ENCODE measurements around the gene TEKT5.
"Not testable (repeated sequence)": the region's sequence is repeated elsewhere in the genome, so short reads cannot be mapped to it uniquely, and the experiment has no call there.

TEKT5 gene

DNA sequence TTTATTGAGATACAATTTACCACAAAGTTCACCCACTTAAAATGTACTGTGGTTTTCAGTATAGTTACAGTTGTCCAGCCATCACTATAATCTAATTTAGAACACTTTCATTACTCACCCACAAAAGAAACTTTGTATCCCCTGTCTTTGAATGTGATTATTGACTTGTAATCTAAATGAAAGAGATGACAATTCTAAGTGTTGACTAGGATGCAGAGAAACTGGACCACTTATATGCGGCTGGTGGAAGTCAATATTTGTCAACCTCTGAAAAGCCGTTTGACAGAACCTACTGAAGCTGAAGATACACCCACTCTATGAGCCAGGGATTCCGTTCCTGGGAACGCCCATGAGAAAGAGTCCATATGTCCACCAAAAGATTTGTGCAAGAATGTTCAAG lies 36.8 kb downstream of the TEKT5 start:
- no peak for DNase-seq

DNA sequence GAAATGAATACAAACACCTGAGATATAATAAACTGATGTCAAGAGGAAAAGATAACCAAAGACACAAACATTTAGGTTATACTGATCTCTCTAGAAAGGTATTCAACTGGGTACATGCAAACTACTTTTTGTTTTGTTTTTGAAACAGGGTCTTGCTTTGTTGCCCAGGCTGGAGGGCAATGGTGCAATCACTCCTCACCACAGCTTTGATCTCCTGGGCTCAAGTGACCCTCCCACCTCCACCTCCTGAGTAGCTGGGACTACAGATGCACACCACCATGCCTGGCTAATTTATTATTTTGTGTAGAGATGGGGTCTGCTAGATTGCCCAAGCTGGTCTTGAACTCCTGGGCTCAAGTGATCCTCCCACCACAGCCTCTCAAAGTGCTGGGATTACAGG lies 38.1 kb downstream of the TEKT5 start:
- DNase-seq = no peak

- DNase-seq = no peak
Observed at GRCh38 chr16:10655415-10655977, 39.2 kb downstream of the TEKT5 start.

- DNase-seq = no peak
Observed at GRCh38 chr16:10654592-10655414, 39.9 kb downstream of the TEKT5 start.

GRCh38 chr16:10652730-10653590 lies 41.8 kb downstream of the TEKT5 start:
- no peak for DNase-seq

DNA sequence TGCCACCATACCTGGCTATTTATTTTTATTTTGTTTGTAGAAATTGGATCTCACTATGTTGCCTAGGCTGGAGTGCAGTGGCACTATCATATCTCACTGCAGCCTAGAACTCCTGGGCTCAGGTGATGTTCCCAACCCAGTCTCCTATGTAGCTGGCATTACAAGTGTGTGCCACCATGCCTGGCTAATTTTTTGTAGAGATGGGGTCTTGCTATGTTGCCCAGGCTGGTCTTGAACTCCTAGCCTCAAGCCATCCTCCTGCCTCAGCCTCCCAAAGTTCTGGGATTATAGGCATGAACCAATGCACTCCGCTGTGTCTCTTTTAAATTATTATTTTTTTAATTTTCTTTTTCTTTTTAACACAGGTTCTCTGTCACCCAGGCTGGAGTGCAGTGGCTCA lies 45.6 kb downstream of the TEKT5 start:
- DNase-seq = not testable (repeated sequence)

DNA sequence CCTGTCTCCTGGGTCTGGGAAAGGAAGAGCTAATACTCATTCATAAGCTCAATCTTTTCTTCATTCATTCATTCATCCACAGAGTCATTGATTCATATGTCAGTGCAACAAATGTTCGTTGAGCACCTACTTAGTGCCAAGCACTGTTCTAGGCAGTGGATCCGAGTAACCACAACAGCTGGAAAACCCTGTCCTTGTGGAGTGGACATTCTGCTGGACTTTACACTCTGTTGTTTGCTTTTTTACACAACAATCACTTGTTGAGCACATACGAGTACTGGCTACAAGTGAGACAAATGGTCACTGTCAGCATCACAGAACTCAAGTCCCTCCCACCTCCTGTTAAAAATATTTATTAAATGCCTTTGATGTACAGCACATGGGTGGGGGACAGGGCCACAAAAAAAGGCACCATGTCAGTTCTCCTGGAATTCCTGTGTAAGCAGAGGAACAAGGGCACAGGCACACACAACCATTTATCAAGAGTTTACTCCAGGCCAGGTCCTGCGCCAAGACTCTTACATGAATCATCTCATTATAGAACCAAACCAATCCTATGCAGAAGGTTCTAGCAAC lies 46.9 kb downstream of the TEKT5 start:
- no peak for DNase-seq

GRCh38 chr16:10647264-10647720 lies 47.4 kb downstream of the TEKT5 start:
- DNase-seq = no peak

DNA sequence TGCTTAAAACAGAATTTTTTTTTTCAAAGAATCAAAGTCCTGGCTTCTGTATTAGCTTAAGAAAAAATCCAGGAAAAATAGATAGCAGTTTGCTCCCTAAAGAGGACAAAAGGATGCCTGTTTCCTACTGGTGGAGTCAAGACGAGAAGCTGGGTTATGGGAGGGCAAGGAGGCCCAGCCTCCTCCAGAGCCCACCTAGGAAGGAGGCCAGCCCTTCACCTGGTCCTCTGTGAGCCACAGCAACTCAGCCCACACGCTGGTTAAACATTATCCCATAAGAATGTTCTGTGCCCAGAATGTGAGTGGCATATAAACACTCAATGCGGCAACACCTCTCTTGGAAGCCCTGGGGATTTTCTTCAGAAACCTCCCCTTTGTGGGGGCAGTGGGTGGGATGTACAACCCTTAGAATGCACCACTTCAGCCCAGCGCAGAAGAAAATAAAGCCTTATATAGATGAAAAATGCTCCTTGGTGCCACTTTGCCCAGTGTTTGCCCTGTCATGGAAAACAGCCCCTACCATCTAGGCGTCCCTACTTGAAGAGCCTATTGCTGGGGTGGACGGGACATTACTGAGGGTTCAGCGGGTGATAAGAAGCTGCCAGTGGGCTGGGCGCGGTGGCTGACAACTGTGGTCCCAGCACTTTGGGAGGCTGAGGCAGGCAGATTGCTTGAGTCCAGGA lies 48.0 kb downstream of the TEKT5 start:
- no peak for DNase-seq

- no peak for DNase-seq
Observed at GRCh38 chr16:10646228-10646580, 48.5 kb downstream of the TEKT5 start.

- DNase-seq = no peak
Observed at GRCh38 chr16:10644092-10644491, 50.6 kb downstream of the TEKT5 start.

GRCh38 chr16:10642964-10643363 lies 51.8 kb downstream of the TEKT5 start:
- no peak for DNase-seq

DNA sequence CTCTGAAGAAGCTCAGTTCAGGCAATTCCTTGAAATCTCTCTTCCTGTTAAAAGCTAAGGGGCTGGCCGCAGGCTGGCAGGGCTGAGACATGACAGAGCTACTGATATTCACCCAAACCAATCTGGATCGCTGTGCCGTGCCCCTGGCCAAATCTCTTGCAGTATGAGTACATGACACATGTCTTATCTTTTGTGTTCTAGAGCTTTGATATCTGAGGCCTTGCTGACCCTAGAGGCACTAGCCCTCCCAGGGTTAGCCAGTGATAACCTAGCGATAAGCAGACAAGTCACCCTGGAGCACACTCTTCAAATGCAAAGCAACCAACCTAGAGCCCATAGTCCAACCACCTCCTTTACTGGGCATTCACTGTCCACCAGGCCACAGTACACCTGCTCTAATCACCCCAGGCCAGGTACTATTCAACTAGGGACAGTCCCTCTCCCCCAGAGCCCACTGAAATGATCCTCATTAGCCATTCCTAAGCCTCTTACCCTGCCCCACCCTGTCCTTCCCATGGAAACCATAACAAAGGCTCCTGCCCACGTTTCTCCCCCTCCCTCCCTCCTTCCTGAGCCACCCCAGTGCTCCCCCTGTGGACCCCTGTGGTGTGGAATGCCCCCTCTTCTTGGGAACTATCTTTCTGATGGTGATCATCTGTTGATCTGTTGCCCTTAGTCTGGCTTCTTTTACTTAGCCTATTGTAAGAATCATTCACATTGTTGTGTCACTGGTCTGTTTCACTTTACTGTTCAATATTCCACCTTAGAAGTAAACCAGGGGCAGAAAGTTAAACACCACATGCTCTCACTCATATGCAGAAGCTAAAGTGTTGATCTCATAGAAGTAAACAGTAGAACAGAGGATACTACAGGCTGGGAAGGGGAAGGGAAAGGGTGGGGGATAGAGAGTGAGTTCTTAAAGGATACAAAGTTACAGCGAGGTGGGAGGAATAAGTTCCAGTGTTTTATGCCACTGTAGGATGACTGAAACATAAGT lies 52.5 kb downstream of the TEKT5 start:
- no peak for DNase-seq

GRCh38 chr16:10641555-10641952 lies 53.2 kb downstream of the TEKT5 start:
- no peak for DNase-seq

- no peak for DNase-seq
Observed at GRCh38 chr16:10640934-10641333, 53.8 kb downstream of the TEKT5 start.

DNA sequence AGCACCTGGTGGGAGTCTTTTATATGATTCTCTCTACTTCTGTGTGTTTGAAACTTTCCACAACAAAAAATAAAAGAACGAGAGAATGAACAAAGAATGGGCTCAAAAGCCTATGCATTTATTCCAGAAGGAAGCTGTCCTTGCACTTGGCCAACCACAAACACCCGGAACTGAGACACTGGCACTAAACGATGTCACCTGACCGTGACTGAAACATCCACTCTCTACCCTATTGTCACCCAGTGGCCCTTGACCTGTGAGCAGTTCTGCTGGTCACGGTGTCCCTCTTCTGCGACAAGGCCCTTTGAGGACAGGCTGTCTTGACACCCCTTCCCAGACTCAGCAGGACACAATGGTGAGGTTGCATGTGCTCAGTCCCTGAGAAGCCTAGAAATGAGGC lies 56.6 kb downstream of the TEKT5 start:
- DNase-seq = no peak

DNA sequence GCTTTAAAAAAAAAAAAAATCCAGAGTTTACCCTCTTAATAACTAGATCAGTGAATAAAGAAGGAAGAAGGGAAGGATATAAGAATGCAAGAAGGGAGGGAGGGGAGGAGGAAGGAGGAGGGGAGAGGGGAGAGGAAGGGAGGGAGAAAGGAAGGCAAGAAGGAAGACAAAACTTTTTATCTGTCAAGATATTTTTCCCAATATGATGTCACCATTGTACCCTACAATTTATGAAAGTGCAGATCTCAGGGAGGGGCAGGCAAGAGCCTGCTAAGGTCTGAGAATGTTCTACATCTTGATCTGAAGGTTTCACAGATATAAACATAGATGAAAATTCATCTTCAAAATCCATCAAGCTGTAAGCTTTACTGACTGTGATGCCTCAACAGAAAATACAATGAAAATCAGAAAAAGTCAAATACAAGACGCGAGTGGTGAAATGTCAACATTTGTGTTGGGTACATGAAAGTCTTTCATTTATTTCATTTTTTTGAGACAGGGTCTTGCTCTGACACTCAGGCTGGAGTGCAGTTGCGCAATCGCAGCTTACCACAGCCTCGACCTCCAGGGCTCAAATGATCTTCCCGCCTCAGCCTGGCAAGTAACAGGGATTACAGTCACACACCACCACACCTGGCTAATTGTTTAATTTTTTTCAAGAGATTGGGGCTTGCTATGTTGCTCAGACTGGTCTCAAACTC lies 57.2 kb downstream of the TEKT5 start:
- DNase-seq = no peak

DNA sequence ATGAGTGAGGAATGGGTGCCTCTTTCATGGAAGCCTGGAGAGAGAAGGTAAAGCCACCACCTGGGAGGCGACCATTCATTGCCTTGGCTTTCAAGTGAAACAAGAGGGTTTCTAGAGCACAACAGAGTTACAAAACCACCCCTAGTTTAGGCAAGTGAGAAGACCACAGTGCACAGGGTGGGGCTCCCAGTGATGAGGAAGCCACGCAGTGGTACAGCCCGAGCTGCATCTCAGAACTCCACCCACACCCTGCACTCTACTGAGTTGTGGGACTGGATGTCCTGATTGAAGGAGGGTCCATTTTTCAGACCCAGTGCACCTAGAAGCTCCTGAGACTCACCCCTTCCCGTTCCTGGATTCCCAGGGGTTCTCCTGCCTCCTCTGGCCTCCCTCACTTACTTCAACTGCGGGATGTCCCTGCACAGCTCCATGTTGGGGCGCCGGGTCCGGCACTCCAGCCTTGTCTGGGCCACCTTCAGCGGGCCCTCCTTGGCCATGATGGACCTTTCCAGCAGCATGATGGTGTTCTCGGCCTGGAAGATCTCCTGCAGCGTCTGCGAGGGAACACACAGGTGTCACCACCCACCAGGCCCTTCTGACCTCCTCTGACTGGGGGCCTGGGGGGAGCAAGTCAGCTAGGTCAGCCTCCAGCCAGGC lies 59.2 kb downstream of the TEKT5 start:
- no peak for DNase-seq

GRCh38 chr16:10633429-10633828 lies 61.3 kb downstream of the TEKT5 start:
- not testable (repeated sequence) for DNase-seq

GRCh38 chr16:10631886-10632285 lies 62.8 kb downstream of the TEKT5 start:
- no peak for DNase-seq
